ENCODE measurements around the gene FCN2.

- TF ChIP-seq CTCF (IDR thresholded peaks at IDR 0.05; ENCODE audit: low read length): no peak
- no peak for TF ChIP-seq EZH2 (IDR thresholded peaks at IDR 0.05; ENCODE audit: borderline replicate concordance, low read length)
Observed at GRCh38 chr9:134869554-134870300, 10.9 kb upstream of the FCN2 start.
